ENCODE measurements around the gene XPR1.
"Not testable (repeated sequence)": the region's sequence is repeated elsewhere in the genome, so short reads cannot be mapped to it uniquely, and the experiment has no call there.

XPR1 gene

GRCh38 chr1:180854456-180854855 lies 222.6 kb downstream of the XPR1 start:
- H3K27me3 ChIP-seq (ENCODE audit: low read depth, low read length), result no peaks in the 10 kb centered on the region
- H3K4me3 ChIP-seq (ENCODE audit: low read length), result peak overlapping the region; percentile 42
- H3K9ac ChIP-seq (ENCODE audit: low read length), result 0 out of 2 replicates have a peak overlapping the region, but pooled peaks have one; percentile 10
- no peaks in the 10 kb centered on the region for H4K20me1 ChIP-seq (ENCODE audit: insufficient read depth, low read length)
- no peaks in the 10 kb centered on the region for H3K9me3 ChIP-seq (ENCODE audit: insufficient read depth, low read length)
- H2AFZ ChIP-seq (ENCODE audit: low read depth, low read length), result no peak overlapping the region
- H3K36me3 ChIP-seq (replicated peaks; ENCODE audit: low read depth, low read length), result no peaks in the 10 kb centered on the region
- H3K27ac ChIP-seq (ENCODE audit: low read length), result peak overlapping the region; percentile 5; the same call in 1 of the 2 replicates
- no peak for TF ChIP-seq EZH2phosphoT487 (IDR thresholded peaks at IDR 0.05; ENCODE audit: low read depth)
- no peak for TF ChIP-seq CTCF (IDR thresholded peaks at IDR 0.05; ENCODE audit: low read depth, low read length)
- peaks cover 62% of the 10 kb centered on the region for H3K4me1 ChIP-seq (ENCODE audit: low read length)
- peak overlapping the region; percentile 67 for H3K4me2 ChIP-seq (ENCODE audit: low read length)
- H3K79me2 ChIP-seq (ENCODE audit: low read length), result no peaks in the 10 kb centered on the region

- not testable (repeated sequence) for H4K20me1 ChIP-seq (ENCODE audit: insufficient read depth, low read length); H3K79me2 ChIP-seq (ENCODE audit: low read length); H3K36me3 ChIP-seq (replicated peaks; ENCODE audit: low read depth, low read length); H3K9ac ChIP-seq (ENCODE audit: low read length); H3K4me3 ChIP-seq (ENCODE audit: low read length); H3K9me3 ChIP-seq (ENCODE audit: insufficient read depth, low read length); H3K27me3 ChIP-seq (ENCODE audit: low read depth, low read length); H3K4me2 ChIP-seq (ENCODE audit: low read length); H3K27ac ChIP-seq (ENCODE audit: low read length); H2AFZ ChIP-seq (ENCODE audit: low read depth, low read length)
- peaks cover 33% of the 10 kb centered on the region for H3K4me1 ChIP-seq (ENCODE audit: low read length)
These were observed 226.3 kb downstream of the XPR1 start for GRCh38 chr1:180857947-180858725.

GRCh38 chr1:180859306-180859705 lies 227.5 kb downstream of the XPR1 start:
- Histone ChIP-seq H3K27ac (ENCODE audit: low read length) (no peak overlapping the region), H3K4me2 (ENCODE audit: low read length) (no peak overlapping the region), H3K4me1 (ENCODE audit: low read length) (peaks cover 22% of the 10 kb centered on the region), H4K20me1 (ENCODE audit: insufficient read depth, low read length) (no peaks in the 10 kb centered on the region), H2AFZ (ENCODE audit: low read depth, low read length) (no peak overlapping the region), H3K27me3 (ENCODE audit: low read depth, low read length) (no peaks in the 10 kb centered on the region), H3K9me3 (ENCODE audit: insufficient read depth, low read length) (no peaks in the 10 kb centered on the region), H3K36me3 (replicated peaks; ENCODE audit: low read depth, low read length) (peaks cover 2% of the 10 kb centered on the region), H3K79me2 (ENCODE audit: low read length) (no peaks in the 10 kb centered on the region), H3K4me3 (ENCODE audit: low read length) (no peak overlapping the region), H3K9ac (ENCODE audit: low read length) (no peak overlapping the region)
- TF ChIP-seq EZH2phosphoT487 (IDR thresholded peaks at IDR 0.05; ENCODE audit: low read depth) (no peak), CTCF (IDR thresholded peaks at IDR 0.05; ENCODE audit: low read depth, low read length) (no peak)

GRCh38 chr1:180860535-180860934 lies 228.7 kb downstream of the XPR1 start:
- peaks cover 15% of the 10 kb centered on the region for H3K4me1 ChIP-seq (ENCODE audit: low read length)
- no peak overlapping the region for H3K4me3 ChIP-seq (ENCODE audit: low read length)
- H3K27ac ChIP-seq (ENCODE audit: low read length), result no peak overlapping the region
- H3K36me3 ChIP-seq (replicated peaks; ENCODE audit: low read depth, low read length), result peaks cover 2% of the 10 kb centered on the region
- H3K79me2 ChIP-seq (ENCODE audit: low read length), result no peaks in the 10 kb centered on the region
- H4K20me1 ChIP-seq (ENCODE audit: insufficient read depth, low read length), result no peaks in the 10 kb centered on the region
- H3K27me3 ChIP-seq (ENCODE audit: low read depth, low read length), result no peaks in the 10 kb centered on the region
- H3K4me2 ChIP-seq (ENCODE audit: low read length), result no peak overlapping the region
- TF ChIP-seq CTCF (IDR thresholded peaks at IDR 0.05; ENCODE audit: low read depth, low read length) (no peak), EZH2phosphoT487 (IDR thresholded peaks at IDR 0.05; ENCODE audit: low read depth) (no peak)
- H2AFZ ChIP-seq (ENCODE audit: low read depth, low read length), result no peak overlapping the region
- H3K9me3 ChIP-seq (ENCODE audit: insufficient read depth, low read length), result no peaks in the 10 kb centered on the region
- no peak overlapping the region for H3K9ac ChIP-seq (ENCODE audit: low read length)
